Esophagus squamous epithelium (tissue), 5 donors: ENCODE measurements around the gene ARHGAP23. TPM values are rescaled to one million over a fixed set of nuclear protein-coding genes. Genes with fewer than 3 reads are reported as not detected.
A peak's percentile ranks its signal among the peaks of the same experiment; 100 is the strongest.

Source experiments
- DNase-seq: peaks from one replicate; lab custom pipeline; 2025; lab: John Stamatoyannopoulos, UW
- H3K27ac ChIP-seq, 4 donors: fragments of 200-600 bp; sonication (generic); one replicate each; pipeline ENCODE4 v1.5.1; 2016 to 2019; ENCODE audit warnings: mild to moderate bottlenecking in 1 of 4
- H3K27me3 ChIP-seq, 4 donors: fragments of 200-600 bp; sonication (generic); 1 replicate in 3 of 4; 2 replicates in 1 of 4; pipeline versions ENCODE4 v1.5.1 to v1.6.0; 2017 to 2021; ENCODE audit warnings: antibody characterized with exemption in 1 of 4
- H3K36me3 ChIP-seq, 3 donors: fragments of 200-600 bp; sonication (generic); one replicate each; pipeline ENCODE4 v1.5.1; 2016 to 2019
- H3K4me1 ChIP-seq, 3 donors: fragments of 200-600 bp; sonication (generic); one replicate each; pipeline ENCODE4 v1.5.1; 2017 to 2019
- H3K4me3 ChIP-seq, 4 donors: fragments of 200-600 bp; sonication (generic); 1 replicate in 3 of 4; 2 replicates in 1 of 4; pipeline ENCODE4 v1.5.1; 2016 to 2019; ENCODE audit warnings: mild to moderate bottlenecking in 2 of 4, moderate library complexity in 1 of 4
- H3K9me3 ChIP-seq, 3 donors: fragments of 200-600 bp; sonication (generic); one replicate each; pipeline ENCODE4 v1.5.1; 2016 to 2019
- CTCF ChIP-seq, 6 experiments: fragments of 450-650 bp in 4 of 6; fragments of 200-600 bp in 2 of 6; sonication (generic) in 2 of 6; IDR thresholded peaks; one replicate each; pipeline ENCODE4 v1.5.1; 2016 to 2019; ENCODE audit warnings: antibody characterized with exemption in 6 of 6, mild to moderate bottlenecking in 4 of 6, moderate library complexity in 4 of 6
- POLR2A ChIP-seq, 4 donors: fragments of 450-650 bp; IDR thresholded peaks; one replicate each; pipeline ENCODE4 v1.6.1; 2017; ENCODE audit warnings: antibody characterized with exemption in 4 of 4, mild to moderate bottlenecking in 4 of 4, moderate library complexity in 3 of 4
- WGBS, 2 donors: methylation state at CpG; one replicate each; pipeline ENCODE4 v1.1.5; 2018; 5-methylcytosine and 5-hydroxymethylcytosine counted together
- intact Hi-C: fragments of 100-400 bp; cut with DNase I; formaldehyde crosslinking; loops from one replicate; pipeline ENCODE4 v1.15.0; 2022
- total RNA-seq, 4 donors: library from RNA; depleted of rRNA; stranded (reverse); fragments of >200 nt; gene quantifications; one replicate each; pipeline ENCODE4 v1.1.0, GENCODE V29; 2016
- donor health status: DM: yes; HTN: yes; CAD: no.

The ARHGAP23 gene
- total RNA-seq, 4 donors from 2014 or later, result 75.3 to 180 (median 102) TPM

- DNase-seq, result no peak
- Histone ChIP-seq H3K9me3 (no peaks in the 10 kb centered on the region), H3K4me1 (peaks cover 25 to 74% (median 44%) of the 10 kb centered on the region in 3 donors), H3K27me3 (no peaks in the 10 kb centered on the region), H3K36me3 (no peaks in the 10 kb centered on the region), H3K27ac (peak overlapping the region in 2 of 4 donors; percentile 30 to 50), H3K4me3 (peak overlapping the region in 1 of 4 donors; percentile 32)
- TF ChIP-seq CTCF (IDR thresholded peaks at IDR 0.05) (peak; percentile 68 to 96 (median 92)), POLR2A (IDR thresholded peaks at IDR 0.05) (no peak)
- 6 to 10% methylated on average over 2 to 10 of the region's 14 CpGs for WGBS, 2 donors
- intact Hi-C loops, result loop anchor here (5.0 kb wide), 1 partner anchor 33 kb away; no protein-coding TSS in a partner anchor
Observed at GRCh38 chr17:38444151-38444550, 15.9 kb downstream of the ARHGAP23 start.

- intact Hi-C loops, result no loop called here
- no peak for DNase-seq
- TF ChIP-seq CTCF (IDR thresholded peaks at IDR 0.05), result peak in 1 of 6 experiments; percentile 27
- TF ChIP-seq POLR2A (IDR thresholded peaks at IDR 0.05), result no peak
- H3K36me3 ChIP-seq, result no peaks in the 10 kb centered on the region
- H3K4me1 ChIP-seq, result peaks cover 59 to 88% (median 78%) of the 10 kb centered on the region in 3 donors
- WGBS, 2 donors, result 0 to 29% methylated on average over 1 of the region's 2 CpGs
- no peaks in the 10 kb centered on the region for H3K27me3 ChIP-seq
- no peaks in the 10 kb centered on the region for H3K9me3 ChIP-seq
- peak overlapping the region; percentile 69 to 94 (median 90) for H3K27ac ChIP-seq
- no peak overlapping the region for H3K4me3 ChIP-seq
Observed at GRCh38 chr17:38447502-38448085, 19.3 kb downstream of the ARHGAP23 start.

- no peaks in the 10 kb centered on the region for H3K36me3 ChIP-seq
- no peaks in the 10 kb centered on the region for H3K9me3 ChIP-seq
- H3K4me3 ChIP-seq, result no peak overlapping the region
- intact Hi-C loops, result no loop called here
- H3K4me1 ChIP-seq, result peaks cover 66 to 88% (median 81%) of the 10 kb centered on the region in 3 donors
- no peak for TF ChIP-seq CTCF (IDR thresholded peaks at IDR 0.05)
- no peak for TF ChIP-seq POLR2A (IDR thresholded peaks at IDR 0.05)
- no peak for DNase-seq
- H3K27me3 ChIP-seq, result peaks cover 0 to 3% (median 0%) of the 10 kb centered on the region in 4 donors
- WGBS, 2 donors, result 59 to 60% methylated on average over 6 to 7 of the region's 9 CpGs
- peak overlapping the region; percentile 69 to 94 (median 90) for H3K27ac ChIP-seq
Observed at GRCh38 chr17:38448208-38448771, 20.0 kb downstream of the ARHGAP23 start.

GRCh38 chr17:38449364-38449763 lies 21.1 kb downstream of the ARHGAP23 start:
- peak overlapping the region; percentile 82 to 94 (median 90) for H3K27ac ChIP-seq
- H3K4me3 ChIP-seq, result no peak overlapping the region
- peaks cover 0 to 3% (median 0%) of the 10 kb centered on the region in 4 donors for H3K27me3 ChIP-seq
- intact Hi-C loops, result no loop called here
- WGBS, 2 donors, result 38 to 54% methylated on average over 4 to 7 of the region's 15 CpGs
- no peak for DNase-seq
- TF ChIP-seq CTCF (IDR thresholded peaks at IDR 0.05) (no peak), POLR2A (IDR thresholded peaks at IDR 0.05) (no peak)
- H3K9me3 ChIP-seq, result no peaks in the 10 kb centered on the region
- H3K36me3 ChIP-seq, result no peaks in the 10 kb centered on the region
- peaks cover 60 to 83% (median 75%) of the 10 kb centered on the region in 3 donors for H3K4me1 ChIP-seq

- no peaks in the 10 kb centered on the region for H3K9me3 ChIP-seq
- no peak for DNase-seq
- 47 to 67% methylated on average over 4 to 6 of the region's 6 CpGs for WGBS, 2 donors
- TF ChIP-seq CTCF (IDR thresholded peaks at IDR 0.05) (no peak), POLR2A (IDR thresholded peaks at IDR 0.05) (no peak)
- no peaks in the 10 kb centered on the region for H3K36me3 ChIP-seq
- intact Hi-C loops, result no loop called here
- peaks cover 66 to 89% (median 83%) of the 10 kb centered on the region in 3 donors for H3K4me1 ChIP-seq
- H3K4me3 ChIP-seq, result peak overlapping the region in 1 of 4 donors; percentile 46
- H3K27me3 ChIP-seq, result peaks cover 0 to 3% (median 0%) of the 10 kb centered on the region in 4 donors
- peak overlapping the region; percentile 88 to 94 (median 92) for H3K27ac ChIP-seq
Observed at GRCh38 chr17:38450557-38451029, 22.3 kb downstream of the ARHGAP23 start.
